GM18867 (cell line): Measurements from ENCODE around the gene IL17RC.
"Not testable (repeated sequence)": the region's sequence is repeated elsewhere in the genome, so short reads cannot be mapped to it uniquely, and the experiment has no call there.

ENCODE experiments used
- ATAC-seq: cut with Tn5 transposase; IDR thresholded peaks from one replicate; pipeline ENCODE4 v1.9.1; 2021; ENCODE audit warnings: mild to moderate bottlenecking, moderate library complexity; ENCODE audit not compliant: unreplicated experiment

IL17RC gene

GRCh38 chr3:9891072-9891622 is 25.8 kb upstream of the IL17RC start:
- ATAC-seq = no peak

DNA sequence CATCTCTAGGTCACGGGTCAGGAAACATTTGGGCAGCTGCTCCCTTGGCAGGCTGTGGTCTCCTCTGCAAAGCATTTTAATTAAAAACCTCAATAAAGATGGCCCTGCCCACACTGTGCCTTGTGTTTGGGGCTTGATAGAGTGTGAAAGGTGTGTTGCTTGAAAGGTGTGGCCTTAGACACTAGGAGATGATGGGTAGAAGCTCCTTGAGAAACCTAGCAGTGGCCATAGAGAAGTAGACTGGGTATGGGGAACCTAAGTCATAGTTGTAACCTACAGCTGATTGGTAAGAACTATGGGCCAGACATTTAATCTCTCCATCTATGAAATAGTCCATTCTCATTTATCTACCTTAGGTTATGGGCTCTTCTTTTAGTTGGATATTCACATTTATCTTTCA is 23.2 kb upstream of the IL17RC start:
- no peak for ATAC-seq

DNA sequence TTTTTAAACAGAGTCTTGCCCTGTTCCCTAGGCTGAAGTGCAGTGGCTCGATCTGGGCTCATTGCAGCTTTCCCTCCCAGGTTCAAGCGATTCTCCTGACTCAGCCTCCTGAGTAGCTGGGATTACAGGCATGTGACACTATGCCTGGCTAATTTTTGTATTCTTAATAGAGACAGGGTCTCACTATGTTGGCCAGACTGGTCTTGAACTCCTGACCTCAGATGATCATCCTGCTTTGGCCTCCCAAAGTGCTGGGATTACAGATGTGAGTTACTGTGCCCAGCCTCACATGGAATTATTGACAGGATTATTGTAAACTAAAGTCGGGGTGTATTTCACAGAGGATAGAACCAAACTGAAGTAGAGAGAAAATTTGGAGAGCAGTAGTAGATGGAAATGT is 21.2 kb upstream of the IL17RC start:
- ATAC-seq = not testable (repeated sequence)

DNA sequence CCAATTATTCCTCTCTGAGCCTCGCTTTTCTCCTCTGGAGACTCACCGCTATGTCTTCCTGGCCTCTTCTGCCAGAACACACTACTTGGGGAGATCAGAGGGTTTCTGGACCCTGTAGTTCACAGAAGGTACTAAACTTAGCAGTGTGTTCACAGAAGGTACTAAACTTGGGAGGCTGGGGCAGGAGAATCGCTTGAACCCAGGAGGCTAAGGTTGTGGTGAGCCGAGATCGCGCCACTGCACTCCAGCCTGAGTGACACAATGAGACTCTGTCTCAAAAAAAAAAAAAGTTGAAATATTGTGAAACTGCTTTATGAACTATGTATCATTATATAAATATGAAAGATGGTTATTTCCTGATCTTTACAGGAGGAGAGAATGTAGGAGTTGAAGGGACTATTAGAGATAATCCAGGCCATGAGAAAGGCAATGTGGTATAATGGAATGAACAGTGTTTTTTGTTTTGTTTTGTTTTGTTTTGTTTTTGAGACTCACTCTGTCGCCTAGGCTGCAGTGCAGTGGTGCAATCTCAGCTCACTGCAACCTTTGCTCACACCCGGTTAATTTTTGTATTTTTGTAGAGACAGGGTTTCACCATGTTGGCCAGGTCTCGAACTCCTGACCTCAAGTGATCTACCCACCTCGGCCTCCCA is 20.0 kb upstream of the IL17RC start:
- not testable (repeated sequence) for ATAC-seq

DNA sequence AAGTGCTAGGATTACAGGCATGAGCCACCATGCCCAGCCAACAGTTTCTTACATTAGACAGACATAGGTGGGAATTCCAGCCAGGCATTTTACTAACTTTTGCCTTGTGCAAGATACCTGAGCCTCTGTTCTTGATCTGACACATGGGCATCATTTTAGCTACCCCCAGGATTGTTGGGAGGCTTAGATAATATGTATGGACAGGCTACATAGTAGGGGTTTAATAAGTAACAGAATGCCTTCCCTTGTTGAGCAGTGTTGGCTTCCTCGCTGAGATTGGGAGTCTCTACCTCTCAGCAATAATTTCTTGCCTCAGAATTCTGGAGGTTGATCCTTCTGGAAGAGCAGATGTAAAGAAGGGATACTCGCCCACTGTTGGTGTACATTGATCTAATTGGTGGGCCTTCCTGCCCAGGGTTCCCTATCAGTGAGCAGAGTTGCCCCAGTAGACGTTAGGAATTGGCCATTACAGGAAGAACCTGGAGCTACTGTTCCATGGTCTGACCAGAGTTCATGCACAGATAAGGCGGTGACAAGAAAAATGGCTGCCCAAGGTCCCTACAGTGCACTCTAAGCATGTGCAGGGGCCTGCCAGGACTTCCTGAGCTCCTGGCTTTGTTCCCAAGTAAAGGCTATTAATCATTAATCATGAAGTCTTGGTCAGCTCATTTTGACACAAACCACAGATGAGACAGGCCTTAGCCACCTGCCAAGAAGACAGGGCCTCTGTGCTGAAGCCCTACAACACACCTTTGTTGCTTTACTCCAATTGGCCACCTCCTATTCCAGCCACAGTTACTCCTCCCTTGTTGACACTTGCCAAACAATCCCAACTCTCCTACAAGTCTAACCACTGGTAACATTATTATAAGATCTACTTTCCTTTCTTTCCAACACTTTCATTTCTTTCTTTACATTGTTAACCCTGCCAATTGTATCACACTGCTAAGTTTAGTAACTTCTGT is 19.2 kb upstream of the IL17RC start:
- no peak for ATAC-seq

GRCh38 chr3:9898467-9899241 is 18.2 kb upstream of the IL17RC start:
- ATAC-seq = no peak

- ATAC-seq = no peak
These were observed 17.6 kb upstream of the IL17RC start for GRCh38 chr3:9899289-9899791.

DNA sequence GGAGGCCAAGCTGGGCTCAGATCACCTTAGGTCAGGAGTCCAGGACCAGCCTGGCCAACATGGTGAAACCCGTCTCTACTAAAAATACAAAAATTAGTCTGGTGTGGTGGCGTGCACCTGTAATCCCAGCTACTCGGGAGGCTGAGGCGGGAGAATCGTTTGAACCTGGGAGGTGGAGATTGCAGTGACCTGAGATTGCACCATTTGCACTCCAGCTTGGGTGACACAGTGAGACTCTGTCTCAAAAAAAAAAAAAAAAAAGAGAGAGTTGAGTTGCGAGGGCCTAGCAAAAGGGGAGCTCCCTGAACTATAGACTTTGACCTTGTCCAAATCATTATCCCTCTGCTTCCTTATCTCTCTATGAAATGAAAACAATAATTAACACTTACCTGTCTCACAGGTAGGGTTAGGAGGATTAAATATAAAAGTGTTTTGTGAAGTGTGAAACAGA is 15.9 kb upstream of the IL17RC start:
- ATAC-seq = not testable (repeated sequence)

DNA sequence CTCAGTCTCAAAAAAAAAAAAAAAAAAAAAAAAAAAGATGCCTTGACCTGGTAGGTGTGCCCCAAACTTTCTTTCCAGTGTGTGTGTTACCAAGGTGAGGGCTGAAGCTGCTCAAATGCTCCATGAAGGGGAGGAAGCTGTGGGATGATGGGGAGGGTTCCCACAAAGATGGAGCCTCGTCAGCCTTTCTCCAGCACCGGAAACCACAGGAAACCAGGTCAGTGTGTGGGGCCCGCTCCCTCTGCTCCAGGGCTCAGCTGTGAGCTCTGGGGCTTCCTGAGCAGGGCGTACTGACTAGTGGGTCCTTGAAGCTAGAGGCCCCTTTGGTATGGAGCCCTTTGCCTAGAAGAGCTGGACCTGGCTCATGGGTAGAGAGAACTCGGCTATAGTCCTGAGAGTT is 14.9 kb upstream of the IL17RC start:
- ATAC-seq = no peak

- ATAC-seq = no peak
These were observed 14.3 kb upstream of the IL17RC start, which contains the start of gene IL17RE for GRCh38 chr3:9902372-9903237. IL17RE (plus strand) TSS chr3:9902848; CDS start chr3:9902933, 85 bp downstream.

GRCh38 chr3:9903238-9903624 is 13.7 kb upstream of the IL17RC start:
- no peak for ATAC-seq

- ATAC-seq = no peak
These were observed 13.0 kb upstream of the IL17RC start for GRCh38 chr3:9903904-9904303.

DNA sequence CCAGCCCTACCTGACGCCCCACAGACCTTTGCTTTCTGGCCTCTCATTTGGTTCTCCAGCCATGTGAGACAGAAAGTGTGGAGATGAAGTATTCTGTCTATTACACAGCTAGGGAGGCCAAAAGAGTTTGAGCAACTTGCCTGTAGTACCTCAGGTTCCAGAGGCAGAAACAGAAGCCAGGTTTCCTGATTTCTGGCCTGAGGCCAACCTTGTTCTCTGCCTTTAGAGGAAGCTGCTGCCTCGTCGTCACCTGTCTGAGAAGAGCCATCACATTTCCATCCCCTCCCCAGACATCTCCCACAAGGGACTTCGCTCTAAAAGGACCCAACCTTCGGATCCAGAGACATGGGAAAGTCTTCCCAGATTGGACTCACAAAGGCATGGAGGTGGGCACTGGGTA is 10.4 kb upstream of the IL17RC start:
- ATAC-seq = no peak

DNA sequence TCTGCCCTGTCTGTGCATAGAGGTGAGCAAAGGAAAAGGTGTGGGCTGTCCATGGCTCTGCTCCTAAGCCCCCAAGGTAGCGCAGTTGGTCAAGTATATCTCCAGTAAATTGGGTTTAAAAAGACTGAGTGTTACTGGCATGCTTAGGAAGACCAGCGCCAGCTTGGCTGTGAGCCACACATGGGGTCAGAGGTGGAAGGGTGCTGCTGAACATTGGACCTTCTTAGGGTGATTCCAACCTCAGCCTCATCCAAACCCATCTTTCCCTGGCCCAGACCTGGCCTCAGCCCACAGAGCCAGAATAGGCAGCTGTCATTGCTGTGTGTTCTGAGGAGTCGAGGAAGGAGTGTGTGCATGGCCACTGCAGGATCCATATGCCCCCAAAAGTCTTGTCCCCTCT is 8.6 kb upstream of the IL17RC start:
- no peak for ATAC-seq

- no peak for ATAC-seq
These were observed 7.5 kb upstream of the IL17RC start for GRCh38 chr3:9909221-9910013.

GRCh38 chr3:9911863-9912262 is 5.0 kb upstream of the IL17RC start:
- no peak for ATAC-seq

GRCh38 chr3:9912294-9912935 is 4.5 kb upstream of the IL17RC start:
- no peak for ATAC-seq

DNA sequence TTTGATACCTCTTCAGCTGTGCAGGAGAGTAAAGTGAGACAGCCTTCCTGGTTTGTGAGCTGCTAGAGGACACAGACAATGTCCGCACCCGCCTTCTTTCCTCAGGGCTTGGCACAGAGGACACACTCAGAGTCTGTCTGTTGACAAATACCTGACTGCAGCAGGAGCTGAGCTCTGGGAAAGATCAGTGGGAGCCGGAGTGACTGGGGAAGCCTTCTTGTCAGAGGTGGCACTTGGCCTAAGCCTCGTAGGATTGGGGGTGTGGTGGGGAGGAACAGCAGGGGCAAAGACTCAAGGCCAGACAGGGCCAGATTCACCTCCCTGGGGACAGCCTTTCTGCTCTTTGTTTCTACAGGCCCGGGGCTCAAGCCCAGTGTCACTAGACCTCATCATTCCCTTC is 3.3 kb upstream of the IL17RC start:
- ATAC-seq = no peak

- no peak for ATAC-seq
These were observed 2.9 kb upstream of the IL17RC start for GRCh38 chr3:9914011-9914410.
